ENCODE results near the gene GNAI3. TPM values are rescaled to one million over a fixed set of nuclear protein-coding genes. Genes with fewer than 3 reads are reported as not detected.

The GNAI3 gene
- total and polyA plus RNA-seq, 10 of the 15 experiments (the other 5 are each of a cell fraction or from before 2014, with no cell fraction given) = 5.9 to 13.8 (median 8.0) TPM

DNA sequence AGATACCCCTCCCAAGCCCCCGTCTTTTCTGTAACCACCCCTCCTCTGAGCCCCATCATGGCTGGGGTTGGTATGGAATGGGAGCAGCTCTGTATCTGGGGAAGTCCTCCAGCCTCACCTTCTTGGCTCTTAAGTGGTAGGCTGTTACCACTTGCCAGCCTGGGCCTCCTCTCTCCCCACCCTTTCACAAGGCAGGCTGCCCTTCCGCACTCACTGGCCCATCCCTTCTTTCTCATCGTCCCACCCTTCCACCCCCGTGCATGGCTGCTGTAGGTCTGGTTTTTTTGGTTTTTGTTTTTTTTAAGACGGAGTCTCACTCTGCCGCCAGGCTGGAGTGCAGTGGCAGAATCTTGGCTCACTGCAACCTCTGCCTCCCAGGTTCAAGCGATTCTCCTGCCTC is 49.3 kb upstream of the GNAI3 start:
- in situ Hi-C loops (cut with MboI) (no loop called here), intact Hi-C loops (cut with micrococcal nuclease; ENCODE audit: unreplicated experiment) (no loop called here)
- no peak for DNase-seq (ENCODE audit: low read depth, low spot score)
- no peak for ATAC-seq
- WGBS (ENCODE audit: insufficient coverage, insufficient replicate concordance, low lambda C conversion rate, missing lambda C conversion rate) = 80% methylated on average over 7 of the region's 7 CpGs
- no peak overlapping the region for H3K4me2 ChIP-seq (ENCODE audit: control insufficient read depth, insufficient read depth)
- RAD21 ChIA-PET (ENCODE audit: unreplicated experiment) = interaction anchor here (0.7 to 13.4 kb wide), 7 partner anchors 9 to 73 kb away, joined by 3 to 422 read pairs (median 4); no protein-coding TSS in a partner anchor
- no peak overlapping the region for H3K4me3 ChIP-seq
- H3K9ac ChIP-seq (ENCODE audit: control insufficient read depth, insufficient read depth, low read length) = no peak overlapping the region
- POLR2A ChIA-PET = interaction anchor here (0.6 to 2.4 kb wide), 6 partner anchors 13 to 74 kb away, joined by 3 to 10 read pairs (median 4); no protein-coding TSS in a partner anchor
- H3K27ac ChIP-seq (ENCODE audit: control insufficient read depth, insufficient read depth) = no peak overlapping the region
- BruUV-seq (replicated peaks) = no TSS peak
- H3K36me3 ChIP-seq (ENCODE audit: control insufficient read depth in 2 of 2, insufficient read depth in 2 of 2, low read length in 1 of 2) = peaks cover 7 to 20% of the 10 kb centered on the region in 2 experiments; a peak in 3 of 4 replicates
- SMC1A ChIA-PET (ENCODE audit: uncharacterized antibody, unreplicated experiment) = interaction anchor here (0.7 to 14.4 kb wide), 5 partner anchors 8 to 399 kb away, joined by 3 to 431 read pairs (median 3); no protein-coding TSS in a partner anchor
- FAIRE-seq = no peak
- CTCF ChIA-PET = interaction anchor here (0.6 to 26.7 kb wide), 15 partner anchors 9 to 369 kb away, joined by 3 to 1280 read pairs (median 4); partner anchors contain the start of genes AMIGO1, GPR61 and GSTM1
- TF ChIP-seq CREM (IDR thresholded peaks at IDR 0.05; ENCODE audit: low read depth) (no peak), SMAD1 (IDR thresholded peaks at IDR 0.05; ENCODE audit: low read depth, partially characterized antibody) (no peak), NFYB (IDR thresholded peaks at IDR 0.05; ENCODE audit: insufficient read depth, low read depth, low read length) (no peak), SUPT20H (IDR thresholded peaks at IDR 0.05; ENCODE audit: borderline replicate concordance, control insufficient read depth, low read depth, low read length) (no peak), ASH2L (IDR thresholded peaks at IDR 0.05; ENCODE audit: borderline replicate concordance, low read depth) (no peak), SREBF1 (IDR thresholded peaks at IDR 0.05; ENCODE audit: low read length) (no peak), NBN (IDR thresholded peaks at IDR 0.05) (no peak), SMC3 (IDR thresholded peaks at IDR 0.05; ENCODE audit: borderline replicate concordance, low read length) (no peak), ZNF217 (IDR thresholded peaks at IDR 0.05) (no peak), CBX3 (IDR thresholded peaks at IDR 0.05; ENCODE audit: borderline replicate concordance, low read depth) (no peak), JUND (IDR thresholded peaks at IDR 0.05; ENCODE audit: low read depth, low read length) (no peak), IKZF1 (conservative IDR thresholded peaks at IDR 0.05) (no peak)
- TF ChIP-seq, protein P1, sequence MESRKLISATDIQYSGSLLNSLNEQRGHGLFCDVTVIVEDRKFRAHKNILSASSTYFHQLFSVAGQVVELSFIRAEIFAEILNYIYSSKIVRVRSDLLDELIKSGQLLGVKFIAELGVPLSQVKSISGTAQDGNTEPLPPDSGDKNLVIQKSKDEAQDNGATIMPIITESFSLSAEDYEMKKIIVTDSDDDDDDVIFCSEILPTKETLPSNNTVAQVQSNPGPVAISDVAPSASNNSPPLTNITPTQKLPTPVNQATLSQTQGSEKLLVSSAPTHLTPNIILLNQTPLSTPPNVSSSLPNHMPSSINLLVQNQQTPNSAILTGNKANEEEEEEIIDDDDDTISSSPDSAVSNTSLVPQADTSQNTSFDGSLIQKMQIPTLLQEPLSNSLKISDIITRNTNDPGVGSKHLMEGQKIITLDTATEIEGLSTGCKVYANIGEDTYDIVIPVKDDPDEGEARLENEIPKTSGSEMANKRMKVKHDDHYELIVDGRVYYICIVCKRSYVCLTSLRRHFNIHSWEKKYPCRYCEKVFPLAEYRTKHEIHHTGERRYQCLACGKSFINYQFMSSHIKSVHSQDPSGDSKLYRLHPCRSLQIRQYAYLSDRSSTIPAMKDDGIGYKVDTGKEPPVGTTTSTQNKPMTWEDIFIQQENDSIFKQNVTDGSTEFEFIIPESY (IDR thresholded peaks at IDR 0.05) = no peak
- TF ChIP-seq, protein P2, sequence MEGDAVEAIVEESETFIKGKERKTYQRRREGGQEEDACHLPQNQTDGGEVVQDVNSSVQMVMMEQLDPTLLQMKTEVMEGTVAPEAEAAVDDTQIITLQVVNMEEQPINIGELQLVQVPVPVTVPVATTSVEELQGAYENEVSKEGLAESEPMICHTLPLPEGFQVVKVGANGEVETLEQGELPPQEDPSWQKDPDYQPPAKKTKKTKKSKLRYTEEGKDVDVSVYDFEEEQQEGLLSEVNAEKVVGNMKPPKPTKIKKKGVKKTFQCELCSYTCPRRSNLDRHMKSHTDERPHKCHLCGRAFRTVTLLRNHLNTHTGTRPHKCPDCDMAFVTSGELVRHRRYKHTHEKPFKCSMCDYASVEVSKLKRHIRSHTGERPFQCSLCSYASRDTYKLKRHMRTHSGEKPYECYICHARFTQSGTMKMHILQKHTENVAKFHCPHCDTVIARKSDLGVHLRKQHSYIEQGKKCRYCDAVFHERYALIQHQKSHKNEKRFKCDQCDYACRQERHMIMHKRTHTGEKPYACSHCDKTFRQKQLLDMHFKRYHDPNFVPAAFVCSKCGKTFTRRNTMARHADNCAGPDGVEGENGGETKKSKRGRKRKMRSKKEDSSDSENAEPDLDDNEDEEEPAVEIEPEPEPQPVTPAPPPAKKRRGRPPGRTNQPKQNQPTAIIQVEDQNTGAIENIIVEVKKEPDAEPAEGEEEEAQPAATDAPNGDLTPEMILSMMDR (IDR thresholded peaks at IDR 0.05 in 2 of 3, conservative IDR thresholded peaks at IDR 0.05 in 1 of 3; ENCODE audit: control insufficient read depth in 2 of 3, extremely low read depth in 1 of 3, insufficient read depth in 1 of 3, low read depth in 3 of 3, low read length in 3 of 3) = no peak
- TF ChIP-seq, protein P3, sequence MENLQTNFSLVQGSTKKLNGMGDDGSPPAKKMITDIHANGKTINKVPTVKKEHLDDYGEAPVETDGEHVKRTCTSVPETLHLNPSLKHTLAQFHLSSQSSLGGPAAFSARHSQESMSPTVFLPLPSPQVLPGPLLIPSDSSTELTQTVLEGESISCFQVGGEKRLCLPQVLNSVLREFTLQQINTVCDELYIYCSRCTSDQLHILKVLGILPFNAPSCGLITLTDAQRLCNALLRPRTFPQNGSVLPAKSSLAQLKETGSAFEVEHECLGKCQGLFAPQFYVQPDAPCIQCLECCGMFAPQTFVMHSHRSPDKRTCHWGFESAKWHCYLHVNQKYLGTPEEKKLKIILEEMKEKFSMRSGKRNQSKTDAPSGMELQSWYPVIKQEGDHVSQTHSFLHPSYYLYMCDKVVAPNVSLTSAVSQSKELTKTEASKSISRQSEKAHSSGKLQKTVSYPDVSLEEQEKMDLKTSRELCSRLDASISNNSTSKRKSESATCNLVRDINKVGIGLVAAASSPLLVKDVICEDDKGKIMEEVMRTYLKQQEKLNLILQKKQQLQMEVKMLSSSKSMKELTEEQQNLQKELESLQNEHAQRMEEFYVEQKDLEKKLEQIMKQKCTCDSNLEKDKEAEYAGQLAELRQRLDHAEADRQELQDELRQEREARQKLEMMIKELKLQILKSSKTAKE (IDR thresholded peaks at IDR 0.05; ENCODE audit: low read depth, poor library complexity, severe bottlenecking) = no peak
- TF ChIP-seq, protein P4, sequence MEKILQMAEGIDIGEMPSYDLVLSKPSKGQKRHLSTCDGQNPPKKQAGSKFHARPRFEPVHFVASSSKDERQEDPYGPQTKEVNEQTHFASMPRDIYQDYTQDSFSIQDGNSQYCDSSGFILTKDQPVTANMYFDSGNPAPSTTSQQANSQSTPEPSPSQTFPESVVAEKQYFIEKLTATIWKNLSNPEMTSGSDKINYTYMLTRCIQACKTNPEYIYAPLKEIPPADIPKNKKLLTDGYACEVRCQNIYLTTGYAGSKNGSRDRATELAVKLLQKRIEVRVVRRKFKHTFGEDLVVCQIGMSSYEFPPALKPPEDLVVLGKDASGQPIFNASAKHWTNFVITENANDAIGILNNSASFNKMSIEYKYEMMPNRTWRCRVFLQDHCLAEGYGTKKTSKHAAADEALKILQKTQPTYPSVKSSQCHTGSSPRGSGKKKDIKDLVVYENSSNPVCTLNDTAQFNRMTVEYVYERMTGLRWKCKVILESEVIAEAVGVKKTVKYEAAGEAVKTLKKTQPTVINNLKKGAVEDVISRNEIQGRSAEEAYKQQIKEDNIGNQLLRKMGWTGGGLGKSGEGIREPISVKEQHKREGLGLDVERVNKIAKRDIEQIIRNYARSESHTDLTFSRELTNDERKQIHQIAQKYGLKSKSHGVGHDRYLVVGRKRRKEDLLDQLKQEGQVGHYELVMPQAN (conservative IDR thresholded peaks at IDR 0.05) = no peak
- H4K20me1 ChIP-seq (ENCODE audit: control insufficient read depth, insufficient read depth) = peaks cover 4% of the 10 kb centered on the region; the same call in 1 of the 2 replicates
- peaks cover 9% of the 10 kb centered on the region for H3K79me2 ChIP-seq (ENCODE audit: control insufficient read depth, insufficient read depth, low read length)
- H3K4me1 ChIP-seq (ENCODE audit: control insufficient read depth, insufficient read depth, low read length) = peaks cover 4% of the 10 kb centered on the region
- H3K9me3 ChIP-seq (replicated peaks; ENCODE audit: control insufficient read depth, insufficient read depth, low read length) = no peaks in the 10 kb centered on the region
- H3K27me3 ChIP-seq (replicated peaks in 1 of 2; ENCODE audit: control insufficient read depth in 2 of 2, insufficient read depth in 2 of 2, low read length in 1 of 2) = no peaks in the 10 kb centered on the region
- H2AFZ ChIP-seq (ENCODE audit: control insufficient read depth, low read depth, low read length) = no peak overlapping the region
